GM23338 (cell line): ENCODE results near the gene FCHO2.

Experiments
- CTCF ChIP-seq, 2 experiments: fragments of 200-600 bp in 1 of 2; sonication (generic) in 1 of 2; conservative IDR thresholded peaks; 2 replicates each; pipeline versions ENCODE4 v1.5.1 to v1.6.1; 2016 to 2017; ENCODE audit warnings: antibody characterized with exemption in 2 of 2, low read depth in 2 of 2, mild to moderate bottlenecking in 2 of 2, moderate library complexity in 1 of 2
- EZH2phosphoT487 ChIP-seq: fragments of 200-600 bp; sonication (generic); IDR thresholded peaks from one replicate; pipeline ENCODE4 v1.8.1; 2018; ENCODE audit warnings: antibody characterized with exemption; ENCODE audit not compliant: unreplicated experiment
- POLR2AphosphoS5 ChIP-seq: IDR thresholded peaks from 2 replicates; pipeline ENCODE4 v1.6.1; 2016; ENCODE audit warnings: antibody characterized with exemption, low read depth

- TF ChIP-seq CTCF (conservative IDR thresholded peaks at IDR 0.05; ENCODE audit: low read depth in 2 of 2) = no peak
- no peak for TF ChIP-seq EZH2phosphoT487
- no peak for TF ChIP-seq POLR2AphosphoS5
Measured at GRCh38 chr5:73044546-73044945, 88.7 kb downstream of the FCHO2 start.
